GM18870 (cell line): ENCODE measurements around the gene ENPP1.

ENCODE experiments used
- ATAC-seq: cut with Tn5 transposase; IDR thresholded peaks from one replicate; pipeline ENCODE4 v1.9.1; 2021; ENCODE audit warnings: moderate library complexity; ENCODE audit not compliant: unreplicated experiment

Gene ENPP1

GRCh38 chr6:131784561-131784960 is 23.3 kb upstream of the ENPP1 start:
- no peak for ATAC-seq

GRCh38 chr6:131787079-131787478 is 20.7 kb upstream of the ENPP1 start:
- ATAC-seq = no peak

- no peak for ATAC-seq
These were observed 19.8 kb upstream of the ENPP1 start for GRCh38 chr6:131787766-131788712.

- no peak for ATAC-seq
These were observed 18.6 kb upstream of the ENPP1 start for GRCh38 chr6:131789219-131789618.

GRCh38 chr6:131791476-131791875 is 16.3 kb upstream of the ENPP1 start:
- no peak for ATAC-seq

- no peak for ATAC-seq
These were observed 15.7 kb upstream of the ENPP1 start for GRCh38 chr6:131792091-131792496.

- ATAC-seq = no peak
These were observed 12.5 kb upstream of the ENPP1 start for GRCh38 chr6:131795366-131795765.

- no peak for ATAC-seq
These were observed 5.5 kb upstream of the ENPP1 start for GRCh38 chr6:131802347-131802746.

GRCh38 chr6:131803007-131803769 is 4.6 kb upstream of the ENPP1 start:
- ATAC-seq = no peak

GRCh38 chr6:131804131-131804530 is 3.7 kb upstream of the ENPP1 start:
- ATAC-seq = no peak

- ATAC-seq = no peak
These were observed 538 bp upstream of the ENPP1 start for GRCh38 chr6:131807321-131807643.

- no peak for ATAC-seq
These were observed 845 bp downstream of the ENPP1 start for GRCh38 chr6:131808460-131809269.

- ATAC-seq = no peak
These were observed 3.7 kb downstream of the ENPP1 start for GRCh38 chr6:131811500-131811899.

- no peak for ATAC-seq
These were observed 6.2 kb downstream of the ENPP1 start for GRCh38 chr6:131813991-131814390.

- ATAC-seq = no peak
These were observed 9.0 kb downstream of the ENPP1 start for GRCh38 chr6:131816869-131817268.

GRCh38 chr6:131819572-131820124 is 11.8 kb downstream of the ENPP1 start:
- ATAC-seq = no peak

GRCh38 chr6:131821010-131821807 is 13.4 kb downstream of the ENPP1 start:
- no peak for ATAC-seq

GRCh38 chr6:131822119-131822518 is 14.3 kb downstream of the ENPP1 start:
- no peak for ATAC-seq

GRCh38 chr6:131823276-131823902 is 15.6 kb downstream of the ENPP1 start:
- ATAC-seq = no peak

- ATAC-seq = no peak
These were observed 18.1 kb downstream of the ENPP1 start for GRCh38 chr6:131825946-131826345.
